SK-N-SH (cell line): Measurements from ENCODE around the gene GRIK5. TPM values are rescaled to one million over a fixed set of nuclear protein-coding genes. Genes with fewer than 3 reads are reported as not detected.

Experiments used
- CTCF ChIA-PET: fragments of 300-600, 350-600 bp; formaldehyde crosslinking; extraction: SDS; loops from one replicate; lab custom pipeline; 2021; lab: Yijun Ruan, JAX
- POLR2A ChIA-PET: fragments of 350-600 bp; sonication (Branson Sonifier 250); formaldehyde crosslinking; extraction: SDS; loops from one replicate; lab custom pipeline; 2020; ENCODE audit warnings: antibody characterized with exemption, inconsistent platforms; lab: Yijun Ruan, JAX
- DNase-seq: peaks from one replicate; pipeline ENCODE4 v3.0.0; 2012
- H2AFZ ChIP-seq: fragments of 200-600 bp; sonication (generic); 2 replicates; pipeline ENCODE4 v1.8.1; 2016; ENCODE audit warnings: antibody characterized with exemption, mild to moderate bottlenecking, low read depth
- H3F3A ChIP-seq: fragments of 200-600 bp; sonication (generic); replicated peaks from 2 replicates; pipeline ENCODE3; 2016; ENCODE audit warnings: antibody characterized with exemption, mild to moderate bottlenecking; ENCODE audit not compliant: insufficient read depth
- H3K27ac ChIP-seq, 2 experiments: fragments of 200-500 bp in 1 of 2; fragments of 200-600 bp in 1 of 2; sonication (Bioruptor generic) in 1 of 2; sonication (generic), shearing (Covaris generic) in 1 of 2; 2 replicates each; pipeline versions ENCODE4 v1.5.1 to v1.6.1; 2014 to 2016; ENCODE audit warnings: low read depth in 2 of 2, inconsistent platforms in 1 of 2, low read length in 1 of 2, mild to moderate bottlenecking in 1 of 2, mixed read lengths in 1 of 2
- H3K27me3 ChIP-seq: fragments of 200-600 bp; sonication (generic), shearing (Covaris generic); 2 replicates; pipeline ENCODE4 v1.6.1; 2016; ENCODE audit warnings: mixed run types; ENCODE audit not compliant: insufficient read depth
- H3K36me3 ChIP-seq, 2 experiments: fragments of 200-500 bp in 1 of 2; fragments of 200-600 bp in 1 of 2; sonication (Bioruptor generic) in 1 of 2; sonication (generic) in 1 of 2; replicated peaks in 1 of 2; 2 replicates each; pipeline versions ENCODE3 to v1.5.1; 2014 to 2016; ENCODE audit warnings: low read length in 1 of 2, mild to moderate bottlenecking in 1 of 2; ENCODE audit not compliant: insufficient read depth in 2 of 2, control insufficient read depth in 1 of 2
- H3K4me1 ChIP-seq, 2 experiments: fragments of 200-500 bp in 1 of 2; fragments of 200-600 bp in 1 of 2; sonication (Bioruptor generic) in 1 of 2; sonication (generic), shearing (Covaris generic) in 1 of 2; 2 replicates each; pipeline versions ENCODE4 v1.5.1 to v1.6.1; 2014 to 2016; ENCODE audit warnings: low read depth in 1 of 2, low read length in 1 of 2, mixed run types in 1 of 2; ENCODE audit not compliant: insufficient read depth in 2 of 2, control insufficient read depth in 1 of 2
- H3K4me2 ChIP-seq: fragments of 200-600 bp; sonication (generic), shearing (Covaris generic); 2 replicates; pipeline ENCODE4 v1.6.1; 2017; ENCODE audit warnings: mixed run types
- H3K4me3 ChIP-seq, 2 experiments: fragments of 200-500 bp in 1 of 2; fragments of 200-600 bp in 1 of 2; sonication (Bioruptor generic) in 1 of 2; sonication (generic), shearing (Covaris generic) in 1 of 2; 2 replicates each; pipeline versions ENCODE4 v1.5.1 to v1.8.1; 2014 to 2016; ENCODE audit warnings: low read depth in 2 of 2, inconsistent platforms in 1 of 2, low read length in 1 of 2, mild to moderate bottlenecking in 1 of 2, mixed read lengths in 1 of 2, moderate library complexity in 1 of 2
- H3K79me2 ChIP-seq: fragments of 200-600 bp; sonication (generic); 2 replicates; pipeline ENCODE4 v1.8.1; 2017; ENCODE audit warnings: mild to moderate bottlenecking; ENCODE audit not compliant: insufficient read depth
- H3K9ac ChIP-seq: fragments of 200-600 bp; sonication (generic); 2 replicates; pipeline ENCODE4 v1.6.1; 2017; ENCODE audit warnings: mixed run types
- H3K9me2 ChIP-seq: fragments of 200-600 bp; sonication (generic); 2 replicates; pipeline ENCODE4 v1.6.1; 2017; ENCODE audit warnings: mixed run types
- H3K9me3 ChIP-seq: fragments of 200-600 bp; sonication (generic); 2 replicates; pipeline ENCODE4 v1.6.1; 2017; ENCODE audit warnings: mixed run types, mild to moderate bottlenecking, moderate library complexity
- H4K20me1 ChIP-seq: fragments of 200-600 bp; sonication (generic); 2 replicates; pipeline ENCODE4 v1.6.1; 2017; ENCODE audit warnings: mild to moderate bottlenecking, mixed run types; ENCODE audit not compliant: insufficient read depth
- CHD2 ChIP-seq: fragments of 150-350 bp; IDR thresholded peaks from 2 replicates; pipeline ENCODE4 v1.6.1; 2018; ENCODE audit warnings: low read length; ENCODE audit not compliant: partially characterized antibody
- CTCF ChIP-seq: fragments of 200-600 bp; sonication (generic); IDR thresholded peaks from 2 replicates; pipeline ENCODE4 v1.6.1; 2017; ENCODE audit warnings: antibody characterized with exemption, mild to moderate bottlenecking, moderate library complexity
- ELF1 ChIP-seq: IDR thresholded peaks from 2 replicates; pipeline ENCODE4 v1.4.0; 2012
- EZH2phosphoT487 ChIP-seq: fragments of 200-600 bp; sonication (generic); IDR thresholded peaks from 2 replicates; pipeline ENCODE4 v1.6.1; 2017; ENCODE audit warnings: low read depth, mixed run types, mild to moderate bottlenecking, antibody characterized with exemption, moderate library complexity, borderline replicate concordance
- FOXJ3 ChIP-seq: sonication (generic); formaldehyde crosslinking; IDR thresholded peaks from 2 replicates; pipeline ENCODE4 v1.5.1; 2020; ENCODE audit warnings: mild to moderate bottlenecking, missing genetic modification reagents
- IRF3 ChIP-seq: fragments of 150-350 bp; IDR thresholded peaks from 2 replicates; pipeline ENCODE4 v1.6.1; 2016; ENCODE audit warnings: mild to moderate bottlenecking, low read depth, low read length
- MEF2A ChIP-seq: IDR thresholded peaks from 2 replicates; pipeline ENCODE4 v1.4.0; 2012; ENCODE audit warnings: low read depth, borderline replicate concordance
- MXI1 ChIP-seq: IDR thresholded peaks from 2 replicates; pipeline ENCODE4 v1.6.1; 2012; ENCODE audit warnings: mild to moderate bottlenecking, low read depth, low read length, improper control_type of control experiment
- RAD21 ChIP-seq: IDR thresholded peaks from 2 replicates; pipeline ENCODE4 v1.6.1; 2012; ENCODE audit warnings: mild to moderate bottlenecking, low read length
- RXRA ChIP-seq: IDR thresholded peaks from 2 replicates; pipeline ENCODE4 v1.4.0; 2012; ENCODE audit warnings: low read depth, mild to moderate bottlenecking, borderline replicate concordance
- YY1 ChIP-seq: IDR thresholded peaks from 2 replicates; pipeline ENCODE4 v1.4.0; 2012; ENCODE audit warnings: low read depth, mild to moderate bottlenecking
- WGBS: methylation state at CpG from one replicate; pipeline ENCODE4 v1.1.6; 2017; ENCODE audit warnings: low lambda C conversion rate; 5-methylcytosine and 5-hydroxymethylcytosine counted together
- polyA plus RNA-seq, 3 experiments: library from polyadenylated mRNA; depleted of rRNA; stranded (reverse); fragments of >200 nt; gene quantifications; 2 replicates each; pipeline ENCODE4 v1.2.3, GENCODE V29; 2012

GRIK5 gene
- polyA plus RNA-seq, 1 of the 3 experiments (the other 2 are of a cell fraction) = 2.4 TPM

GRCh38 chr19:42092350-42092749 lies 22.3 kb upstream of the GRIK5 start:
- TF ChIP-seq FOXJ3 (CRISPR knock-in tag) (no peak), MEF2A (no peak), RAD21 (peak; percentile 32), ELF1 (no peak), CTCF (peak; percentile 53)
- H3K4me1 ChIP-seq = peaks cover 5 to 16% of the 10 kb centered on the region in 2 experiments; a peak in 3 of 4 replicates
- H2AFZ ChIP-seq = no peak overlapping the region
- no peak overlapping the region for H3K9ac ChIP-seq
- H3K9me2 ChIP-seq = no peaks in the 10 kb centered on the region
- H3K4me2 ChIP-seq = no peak overlapping the region
- 75% methylated on average over 5 of the region's 5 CpGs for WGBS
- H3K27me3 ChIP-seq = no peaks in the 10 kb centered on the region
- H3K79me2 ChIP-seq = no peaks in the 10 kb centered on the region
- no peaks in the 10 kb centered on the region for H3K9me3 ChIP-seq
- H3K4me3 ChIP-seq = no peak overlapping the region
- no peaks in the 10 kb centered on the region for H3K36me3 ChIP-seq
- peaks cover 7% of the 10 kb centered on the region for H3F3A ChIP-seq
- POLR2A ChIA-PET = no interaction called here
- H4K20me1 ChIP-seq = no peaks in the 10 kb centered on the region
- peak; percentile 63 for DNase-seq
- H3K27ac ChIP-seq = no peak overlapping the region
- CTCF ChIA-PET = interaction anchor here (0.8 to 5.1 kb wide), 4 partner anchors 16 to 91 kb away, joined by 3 to 27 read pairs (median 4); no protein-coding TSS in a partner anchor

- H3K9me3 ChIP-seq = no peaks in the 10 kb centered on the region
- H3K4me2 ChIP-seq = no peak overlapping the region
- no peak overlapping the region for H3K9ac ChIP-seq
- POLR2A ChIA-PET = no interaction called here
- no peak overlapping the region for H2AFZ ChIP-seq
- no peaks in the 10 kb centered on the region for H3K9me2 ChIP-seq
- 73% methylated on average over 9 of the region's 10 CpGs for WGBS
- no peaks in the 10 kb centered on the region for H3K27me3 ChIP-seq
- H3K36me3 ChIP-seq = no peaks in the 10 kb centered on the region
- TF ChIP-seq RXRA (no peak), CHD2 (no peak), EZH2phosphoT487 (no peak), YY1 (no peak), MXI1 (no peak)
- H3K4me1 ChIP-seq = peaks cover 5 to 16% of the 10 kb centered on the region in 2 experiments; a peak in 3 of 4 replicates
- no peak overlapping the region for H3K4me3 ChIP-seq
- no peaks in the 10 kb centered on the region for H4K20me1 ChIP-seq
- peak; percentile 50 for DNase-seq
- H3F3A ChIP-seq = peaks cover 10% of the 10 kb centered on the region
- H3K27ac ChIP-seq = no peak overlapping the region
- CTCF ChIA-PET = interaction anchor here (0.8 to 1.3 kb wide), 3 partner anchors 17 to 92 kb away, joined by 3 to 4 read pairs (median 3); no protein-coding TSS in a partner anchor
- H3K79me2 ChIP-seq = no peaks in the 10 kb centered on the region
Measured at GRCh38 chr19:42091742-42092141, 21.7 kb upstream of the GRIK5 start.

- H3K36me3 ChIP-seq = no peaks in the 10 kb centered on the region
- TF ChIP-seq IRF3 (no peak), CTCF (no peak)
- H3K4me1 ChIP-seq = peaks cover 5 to 16% of the 10 kb centered on the region in 2 experiments; a peak in 3 of 4 replicates
- no peaks in the 10 kb centered on the region for H4K20me1 ChIP-seq
- no peak overlapping the region for H3K9ac ChIP-seq
- DNase-seq = no peak
- H3K9me2 ChIP-seq = no peaks in the 10 kb centered on the region
- H3K79me2 ChIP-seq = no peaks in the 10 kb centered on the region
- H3K4me3 ChIP-seq = no peak overlapping the region
- no peaks in the 10 kb centered on the region for H3K27me3 ChIP-seq
- ChIA-PET POLR2A (no interaction called here), CTCF (interaction anchor here (0.8 to 1.3 kb wide), 3 partner anchors 17 to 92 kb away, joined by 3 to 4 read pairs (median 3); no protein-coding TSS in a partner anchor)
- no peak overlapping the region for H3K4me2 ChIP-seq
- 94% methylated on average over 12 of the region's 13 CpGs for WGBS
- H2AFZ ChIP-seq = no peak overlapping the region
- peaks cover 15% of the 10 kb centered on the region for H3F3A ChIP-seq
- no peaks in the 10 kb centered on the region for H3K9me3 ChIP-seq
- H3K27ac ChIP-seq = no peak overlapping the region
Measured at GRCh38 chr19:42091300-42091699, 21.3 kb upstream of the GRIK5 start.
